HG02759 (cell line): ENCODE data around the gene ZBED6.
"Not testable (repeated sequence)": the region's sequence is repeated elsewhere in the genome, so short reads cannot be mapped to it uniquely, and the experiment has no call there.

Experiments used
- ATAC-seq: cut with Tn5 transposase; IDR thresholded peaks from one replicate; pipeline ENCODE4 v1.9.1; 2021; ENCODE audit warnings: mild to moderate bottlenecking, moderate library complexity; ENCODE audit not compliant: unreplicated experiment

The ZBED6 gene

DNA sequence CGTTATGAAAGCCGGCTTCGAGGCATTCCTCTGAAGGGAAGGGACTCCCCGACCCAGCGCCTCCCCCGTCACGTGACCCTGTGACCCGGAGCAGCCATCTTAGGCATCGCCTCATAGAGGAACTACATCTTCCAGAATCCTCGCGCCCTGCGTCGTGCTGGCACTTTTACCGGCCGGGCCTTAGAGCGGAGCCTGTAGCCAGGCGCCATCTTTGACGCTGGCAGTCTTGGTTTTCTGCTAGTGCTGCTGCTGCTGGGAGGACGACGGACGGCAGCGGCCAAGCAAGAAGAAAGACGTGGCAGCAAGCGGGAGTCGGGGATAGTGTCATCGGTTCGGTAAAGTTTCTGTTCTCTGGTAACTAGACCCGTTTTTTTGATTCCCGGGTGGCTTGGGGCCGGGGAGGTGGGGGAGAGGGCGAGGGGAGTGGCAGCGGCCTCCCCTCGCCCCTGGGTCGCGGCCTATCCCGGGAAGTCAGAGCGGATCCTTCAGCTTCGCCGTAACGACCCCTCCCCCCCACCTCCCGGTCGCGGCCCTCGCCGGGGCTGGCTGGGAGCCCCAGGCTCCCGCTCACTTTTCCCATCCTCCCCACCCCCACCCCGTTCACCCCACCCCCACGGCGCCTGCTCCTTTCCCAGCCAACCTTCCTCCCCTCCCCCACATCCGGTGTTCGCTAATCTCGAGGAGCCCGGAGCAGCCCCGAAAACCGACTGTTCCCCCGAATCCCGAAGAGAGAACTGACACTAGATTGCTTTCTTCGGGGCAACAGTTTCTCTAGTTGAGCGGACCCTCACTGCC lies at the start of gene ZBED6, which contains the start of gene ZC3H11A:
Gene ZBED6 (plus strand): TSS at position 183 of the 795 bp plus-strand sequence. CDS start 1,900 bp downstream, outside the sequence.
Gene ZC3H11A (plus strand): TSS at position 183 of the 795 bp plus-strand sequence. CDS start 21,448 bp downstream, outside the sequence.
- peak; percentile 99 for ATAC-seq

DNA sequence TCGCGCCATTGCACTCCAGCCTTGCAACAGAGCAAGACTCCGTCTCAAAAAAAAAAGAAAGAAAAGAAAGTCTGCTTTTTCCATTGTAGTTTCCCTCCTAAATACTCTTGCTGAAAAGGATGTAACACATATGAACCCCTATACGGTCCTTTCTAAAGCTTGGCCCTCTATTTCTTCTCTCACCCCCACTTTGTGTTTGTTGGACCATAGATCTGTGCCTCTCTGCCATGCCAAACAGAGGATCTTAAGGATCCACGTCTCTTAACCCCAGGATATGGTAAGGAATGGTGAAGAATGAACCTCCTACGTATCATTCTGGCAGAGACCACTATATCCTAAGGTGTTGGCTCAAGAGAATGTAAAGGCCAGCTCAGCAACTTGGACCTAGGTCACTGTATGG lies 49.1 kb upstream of the ZBED6 start:
- ATAC-seq = no peak

- no peak for ATAC-seq
These were observed 44.4 kb upstream of the ZBED6 start for GRCh38 chr1:203751051-203751450.

DNA sequence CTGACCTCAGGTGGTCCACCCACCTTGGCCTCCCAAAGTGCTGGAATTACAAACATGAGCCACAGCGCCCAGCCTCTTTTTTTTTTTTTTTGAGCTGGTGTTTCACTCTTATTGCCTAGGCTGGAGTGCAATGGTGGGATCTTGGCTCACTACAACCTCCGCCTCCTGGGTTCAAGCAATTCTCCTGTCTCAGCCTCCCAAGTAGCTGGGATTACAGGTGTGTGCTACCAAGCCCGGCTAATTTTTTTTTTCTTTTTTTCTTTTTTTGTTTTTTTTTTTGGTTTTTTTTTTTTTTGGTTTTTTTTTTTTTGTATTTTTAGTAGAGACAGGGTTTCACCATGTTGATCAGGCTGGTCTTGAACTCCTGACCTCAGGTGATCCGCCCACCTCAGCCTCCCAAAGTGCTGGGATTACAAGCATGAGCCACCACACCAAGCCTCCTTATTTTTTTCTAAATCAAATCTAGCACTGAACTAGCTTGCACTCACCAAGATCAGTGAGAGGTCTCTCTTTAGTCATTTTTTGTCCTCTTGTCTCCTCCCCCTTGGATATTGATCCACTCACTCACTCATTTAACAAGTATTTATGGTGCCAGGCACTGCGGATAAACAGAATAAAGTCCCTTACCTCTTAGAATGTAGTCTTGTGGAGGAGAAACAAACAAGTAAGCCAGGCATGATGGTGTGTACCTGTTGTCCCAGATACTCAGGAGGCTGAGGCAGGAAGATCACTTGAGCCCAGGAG lies 43.6 kb upstream of the ZBED6 start:
- ATAC-seq = not testable (repeated sequence)

- ATAC-seq = peak; percentile 66
These were observed 41.0 kb upstream of the ZBED6 start for GRCh38 chr1:203754455-203754864.

DNA sequence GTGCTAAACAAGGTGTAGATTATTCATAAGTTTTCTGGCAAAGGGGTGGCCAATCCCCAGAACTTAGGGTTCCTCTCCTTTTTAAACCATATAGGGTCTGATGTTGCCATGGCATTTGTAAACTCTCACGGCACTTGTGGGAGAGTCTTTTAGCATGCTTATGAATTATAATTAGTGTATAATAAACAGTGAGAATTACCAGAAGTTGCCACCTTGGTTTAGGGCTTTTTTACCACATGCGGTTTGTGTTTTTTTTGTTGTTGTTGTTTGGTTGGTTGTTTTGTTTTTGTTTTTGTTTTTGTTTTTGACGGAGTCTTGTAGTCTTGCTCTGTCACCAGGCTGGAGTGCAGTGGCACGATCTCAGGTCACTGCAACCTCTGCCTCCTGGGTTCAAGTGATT lies 39.4 kb upstream of the ZBED6 start:
- no peak for ATAC-seq

DNA sequence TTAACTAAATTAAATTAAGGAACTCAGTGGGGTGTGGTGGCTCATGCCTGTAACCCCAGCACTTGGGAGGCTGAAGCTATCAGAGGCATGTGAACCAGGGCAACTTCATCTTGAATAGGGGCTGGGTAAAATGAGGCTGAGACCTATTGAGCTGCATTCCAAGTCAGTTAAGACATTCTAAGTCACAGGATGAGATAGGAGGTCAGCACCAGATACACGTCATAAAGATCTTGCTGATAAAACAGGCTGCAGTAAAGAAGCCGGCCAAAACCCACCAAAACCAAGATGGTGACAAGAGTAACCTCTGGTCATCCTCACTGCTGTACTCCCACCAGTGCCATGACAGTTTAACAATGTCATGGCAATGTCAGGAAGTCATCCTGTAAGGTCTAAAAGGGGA lies 36.7 kb upstream of the ZBED6 start:
- not testable (repeated sequence) for ATAC-seq

- ATAC-seq = no peak
These were observed 34.9 kb upstream of the ZBED6 start for GRCh38 chr1:203760506-203760905.

GRCh38 chr1:203761958-203762357 lies 33.5 kb upstream of the ZBED6 start:
- ATAC-seq = not testable (repeated sequence)

- ATAC-seq = no peak
These were observed 31.9 kb upstream of the ZBED6 start for GRCh38 chr1:203763505-203763904.

GRCh38 chr1:203764105-203765028 lies 31.1 kb upstream of the ZBED6 start:
- ATAC-seq = no peak

DNA sequence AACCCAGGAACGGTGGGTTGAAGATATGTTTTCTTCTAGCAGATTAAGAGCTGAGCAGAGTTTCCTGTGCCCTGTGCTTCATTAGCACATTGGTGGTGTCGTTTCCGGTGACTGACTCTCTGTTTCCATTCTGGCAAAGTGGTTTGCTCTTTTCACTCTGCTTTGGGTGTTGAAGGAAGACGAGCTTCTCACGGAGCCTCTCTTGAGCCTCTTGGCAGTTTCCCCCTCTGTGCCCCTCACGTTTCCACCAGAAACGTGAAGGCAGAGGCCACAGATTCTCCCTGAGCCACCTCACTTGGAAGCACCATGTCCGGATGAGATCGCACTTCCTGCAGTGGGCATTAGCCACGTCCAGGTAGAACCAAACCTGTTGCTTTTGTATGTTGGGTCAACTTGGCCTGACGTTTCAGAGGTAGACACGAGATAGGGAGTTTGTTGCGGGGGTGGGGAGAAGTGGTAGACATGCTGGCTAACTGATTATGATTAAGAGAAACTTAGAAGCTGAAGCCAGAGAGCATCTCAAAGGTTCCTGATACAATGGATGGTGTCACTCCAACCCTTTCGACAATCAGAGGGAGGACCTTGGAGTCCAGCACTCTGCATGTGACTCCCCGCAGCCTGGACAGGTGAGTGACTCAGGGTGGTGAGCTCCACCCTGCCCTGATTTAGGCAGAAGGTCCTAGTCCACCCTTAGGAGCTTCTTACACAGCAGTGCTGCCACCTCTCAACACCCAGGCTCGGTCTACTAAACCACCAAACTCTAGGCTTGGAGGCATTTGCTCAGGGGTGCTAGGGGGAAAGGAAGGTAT lies 30.2 kb upstream of the ZBED6 start, which contains the start of gene LAX1:
Gene LAX1 (plus strand): TSS at position 155 of the 809 bp plus-strand sequence. CDS start 383 bp downstream, at position 538.
- no peak for ATAC-seq

- no peak for ATAC-seq
These were observed 27.2 kb upstream of the ZBED6 start for GRCh38 chr1:203768256-203768655.

- ATAC-seq = no peak
These were observed 25.7 kb upstream of the ZBED6 start for GRCh38 chr1:203769505-203770343.

DNA sequence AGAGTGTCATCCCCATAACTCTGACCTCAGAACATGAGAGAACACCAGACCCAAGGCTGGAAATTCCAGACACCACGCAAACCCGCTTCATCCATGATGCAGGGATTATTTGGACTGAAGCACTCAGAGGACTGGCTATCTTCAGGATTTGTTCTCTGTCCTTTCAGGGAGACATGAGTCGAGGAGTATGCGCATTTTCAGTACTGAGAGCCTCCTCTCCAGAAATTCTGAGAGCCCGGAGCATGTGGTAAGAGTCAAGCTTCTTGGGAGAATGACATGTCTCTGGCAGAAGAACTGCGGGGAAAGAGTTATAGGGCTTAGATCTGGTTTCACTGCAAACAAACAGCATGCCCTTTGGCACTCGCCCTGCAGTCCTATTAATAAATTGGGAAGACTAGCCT lies 23.5 kb upstream of the ZBED6 start:
- no peak for ATAC-seq

GRCh38 chr1:203772836-203773235 lies 22.6 kb upstream of the ZBED6 start:
- ATAC-seq = no peak

DNA sequence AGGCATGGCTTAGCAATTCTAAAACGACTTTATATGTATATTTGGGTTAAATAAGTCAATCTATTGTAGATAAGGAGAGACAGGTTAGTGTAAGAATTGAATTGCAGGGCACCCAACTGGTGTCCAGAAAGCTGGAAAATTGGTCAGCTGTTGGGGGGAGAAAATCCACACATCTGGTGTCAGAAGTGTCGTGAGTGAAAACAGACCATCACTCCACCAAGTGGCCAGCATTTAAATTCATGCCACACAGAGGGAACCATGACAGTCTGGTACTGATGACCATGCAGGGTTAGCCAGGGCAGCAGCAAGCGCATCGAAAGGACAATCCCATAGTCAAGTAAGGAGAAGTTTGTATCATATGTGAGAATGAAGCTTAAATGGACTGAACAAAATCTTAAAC lies 18.8 kb upstream of the ZBED6 start:
- ATAC-seq = no peak

DNA sequence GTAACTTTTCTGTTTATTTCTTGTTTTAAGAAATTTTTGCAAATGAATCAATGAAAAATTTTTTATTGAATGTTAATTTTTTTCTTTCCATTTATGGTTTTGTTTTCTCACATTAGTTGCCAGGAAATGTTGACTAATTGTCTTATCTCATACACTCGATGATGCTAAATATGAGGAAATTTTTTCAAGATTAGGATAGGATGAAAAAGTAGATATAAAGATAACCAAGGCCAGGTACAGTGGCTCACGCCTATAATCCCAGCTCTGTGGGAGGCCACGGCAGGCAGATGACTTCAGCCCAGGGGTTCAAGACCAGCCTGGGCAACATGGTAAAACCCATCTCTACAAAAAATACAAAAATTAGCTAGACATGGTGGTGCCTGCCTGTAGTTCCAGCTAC lies 17.8 kb upstream of the ZBED6 start:
- ATAC-seq = no peak

DNA sequence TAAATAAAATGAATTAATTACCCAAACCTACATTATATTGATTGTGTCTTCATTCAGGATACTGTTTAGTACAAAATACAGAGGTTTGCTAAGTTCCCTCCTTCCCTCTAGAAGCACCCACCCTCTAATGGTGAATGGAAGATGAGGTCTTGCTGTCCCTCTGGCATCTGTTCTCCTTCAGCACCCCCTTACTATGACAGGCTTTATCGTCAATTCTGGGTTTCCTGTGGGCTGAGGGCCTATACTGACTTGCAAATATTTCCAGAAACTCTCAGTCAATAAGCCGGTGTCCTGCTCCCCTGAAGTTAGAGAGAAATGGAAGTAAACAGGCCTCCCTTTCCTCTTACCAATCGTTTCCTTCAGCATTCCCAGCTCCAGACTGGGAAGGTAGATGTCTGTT lies 17.3 kb upstream of the ZBED6 start:
- ATAC-seq = no peak
